ENCODE results near the gene NAV3. TPM values are rescaled to one million over a fixed set of nuclear protein-coding genes. Genes with fewer than 3 reads are reported as not detected.

Gene NAV3, protein sequence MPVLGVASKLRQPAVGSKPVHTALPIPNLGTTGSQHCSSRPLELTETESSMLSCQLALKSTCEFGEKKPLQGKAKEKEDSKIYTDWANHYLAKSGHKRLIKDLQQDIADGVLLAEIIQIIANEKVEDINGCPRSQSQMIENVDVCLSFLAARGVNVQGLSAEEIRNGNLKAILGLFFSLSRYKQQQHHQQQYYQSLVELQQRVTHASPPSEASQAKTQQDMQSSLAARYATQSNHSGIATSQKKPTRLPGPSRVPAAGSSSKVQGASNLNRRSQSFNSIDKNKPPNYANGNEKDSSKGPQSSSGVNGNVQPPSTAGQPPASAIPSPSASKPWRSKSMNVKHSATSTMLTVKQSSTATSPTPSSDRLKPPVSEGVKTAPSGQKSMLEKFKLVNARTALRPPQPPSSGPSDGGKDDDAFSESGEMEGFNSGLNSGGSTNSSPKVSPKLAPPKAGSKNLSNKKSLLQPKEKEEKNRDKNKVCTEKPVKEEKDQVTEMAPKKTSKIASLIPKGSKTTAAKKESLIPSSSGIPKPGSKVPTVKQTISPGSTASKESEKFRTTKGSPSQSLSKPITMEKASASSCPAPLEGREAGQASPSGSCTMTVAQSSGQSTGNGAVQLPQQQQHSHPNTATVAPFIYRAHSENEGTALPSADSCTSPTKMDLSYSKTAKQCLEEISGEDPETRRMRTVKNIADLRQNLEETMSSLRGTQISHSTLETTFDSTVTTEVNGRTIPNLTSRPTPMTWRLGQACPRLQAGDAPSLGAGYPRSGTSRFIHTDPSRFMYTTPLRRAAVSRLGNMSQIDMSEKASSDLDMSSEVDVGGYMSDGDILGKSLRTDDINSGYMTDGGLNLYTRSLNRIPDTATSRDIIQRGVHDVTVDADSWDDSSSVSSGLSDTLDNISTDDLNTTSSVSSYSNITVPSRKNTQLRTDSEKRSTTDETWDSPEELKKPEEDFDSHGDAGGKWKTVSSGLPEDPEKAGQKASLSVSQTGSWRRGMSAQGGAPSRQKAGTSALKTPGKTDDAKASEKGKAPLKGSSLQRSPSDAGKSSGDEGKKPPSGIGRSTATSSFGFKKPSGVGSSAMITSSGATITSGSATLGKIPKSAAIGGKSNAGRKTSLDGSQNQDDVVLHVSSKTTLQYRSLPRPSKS (N-terminal part only)
- 4.2 TPM for polyA plus RNA-seq (2013, experiment 1 of 2)
- polyA plus RNA-seq (2013, experiment 2 of 2): 3.4 TPM

DNA sequence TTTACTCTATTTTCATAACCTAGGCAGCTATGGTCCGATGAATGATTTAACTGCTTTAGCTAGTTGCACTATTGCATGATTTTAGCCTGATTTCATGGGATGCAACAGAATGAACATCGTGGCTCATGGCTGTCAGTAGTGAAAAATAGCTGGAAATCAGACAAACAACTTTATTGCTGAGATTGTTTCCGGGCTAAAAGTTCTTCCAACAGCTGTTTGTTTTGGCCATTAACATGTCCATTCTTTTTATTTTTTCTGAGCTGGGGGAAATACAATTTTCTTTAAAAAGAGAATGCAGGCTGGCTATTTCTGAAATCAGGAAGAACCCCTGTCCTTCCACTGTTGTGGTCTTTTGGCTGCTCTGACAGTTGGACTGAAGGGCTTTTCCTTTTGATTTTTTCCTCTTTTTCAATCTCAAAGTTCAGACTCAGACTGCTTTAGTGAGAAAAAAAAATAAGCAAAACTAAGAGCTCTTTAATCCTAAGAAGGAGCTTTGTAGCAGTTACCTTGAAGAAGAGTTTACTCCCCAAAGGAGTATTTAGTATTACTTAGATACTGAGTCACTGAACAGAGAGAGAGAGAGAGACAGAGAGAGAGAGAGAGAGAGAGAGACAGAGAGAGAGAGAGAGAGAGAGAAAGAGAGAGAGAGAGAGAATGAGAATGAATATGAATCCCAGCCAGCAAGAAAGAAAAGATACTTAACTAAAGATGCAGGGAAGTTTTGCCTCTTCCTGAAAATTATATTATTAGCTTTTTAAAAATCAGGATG is at the start of gene NAV3:
Gene NAV3 (plus strand): TSS at position 312 of the 769 bp plus-strand sequence. CDS start 568 bp downstream, outside the sequence.
- Histone ChIP-seq H4K8ac (ENCODE audit: low read depth, low read length) (no peak within 1 kb of the TSS), H3K79me1 (ENCODE audit: low read depth, low read length) (no peaks in the 10 kb centered on the region), H3K14ac (ENCODE audit: low read length) (no peak within 1 kb of the TSS), H2AFZ (ENCODE audit: low read length) (peak within 1 kb of the TSS; percentile 55), H3K4ac (ENCODE audit: low read length) (no peak within 1 kb of the TSS), H2BK15ac (ENCODE audit: low read length) (no peak within 1 kb of the TSS), H2BK120ac (ENCODE audit: low read depth, low read length) (no peak within 1 kb of the TSS), H2BK12ac (ENCODE audit: low read length) (no peak within 1 kb of the TSS), H3K27ac (replicated peaks; ENCODE audit: low read length) (no peak within 1 kb of the TSS), H3K4me1 (ENCODE audit: control insufficient read depth in 2 of 2, insufficient read depth in 1 of 2, low read depth in 1 of 2, low read length in 2 of 2) (no peaks in the 10 kb centered on the region), H3K4me3 (ENCODE audit: low read length in 2 of 2) (no peak within 1 kb of the TSS), H3K4me2 (ENCODE audit: insufficient read depth, low read length, poor library complexity, severe bottlenecking) (no peak within 1 kb of the TSS), H2BK5ac (ENCODE audit: low read length) (no peak within 1 kb of the TSS), H3K9me3 (replicated peaks in 1 of 2; ENCODE audit: control insufficient read depth in 2 of 2, insufficient read depth in 1 of 2, low read depth in 1 of 2, low read length in 2 of 2) (no peaks in the 10 kb centered on the region), H3K36me3 (replicated peaks in 1 of 2; ENCODE audit: control insufficient read depth in 2 of 2, insufficient read depth in 2 of 2, low read length in 2 of 2) (no peaks in the 10 kb centered on the region), H3K27me3 (ENCODE audit: control insufficient read depth in 3 of 3, insufficient read depth in 3 of 3, low read depth in 1 of 3, low read length in 3 of 3) (no peaks in the 10 kb centered on the region), H2AK5ac (ENCODE audit: low read depth, low read length) (no peak within 1 kb of the TSS), H3K9ac (ENCODE audit: low read depth, low read length, poor library complexity) (no peak within 1 kb of the TSS), H4K91ac (ENCODE audit: low read depth, low read length, poor library complexity) (no peak within 1 kb of the TSS), H3K23ac (ENCODE audit: low read depth, low read length, poor library complexity) (no peak within 1 kb of the TSS), H3K18ac (ENCODE audit: low read length) (no peak within 1 kb of the TSS)
- WGBS, 2 donors (ENCODE audit: extremely low coverage in 2 of 2, insufficient read length in 2 of 2, insufficient replicate concordance in 1 of 2): no CpG with 5 or more reads among the region's 3 CpGs
- no peak for DNase-seq (ENCODE audit: low spot score)

DNA sequence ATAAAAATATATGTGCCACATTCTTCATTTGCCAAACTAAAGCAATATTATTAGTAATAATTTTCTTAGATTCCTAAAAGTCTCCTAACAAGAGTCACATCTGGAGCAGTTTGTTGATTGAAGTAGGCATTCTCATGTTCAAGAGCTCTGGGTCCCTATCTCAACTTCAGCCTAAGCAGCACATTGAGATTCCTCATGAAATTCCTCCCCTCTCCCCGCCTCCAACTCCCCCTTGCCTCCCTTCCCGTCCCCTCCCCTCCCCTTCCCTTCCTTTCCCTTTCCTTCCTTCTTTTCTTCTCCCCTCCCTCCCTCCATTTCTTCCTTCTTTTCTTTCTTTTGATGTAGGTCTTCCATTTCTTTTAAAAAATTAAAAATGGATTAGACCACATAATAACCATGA is 48.7 kb upstream of the NAV3 start:
- Histone ChIP-seq H2AFZ (ENCODE audit: low read length) (no peak overlapping the region), H2BK120ac (ENCODE audit: low read depth, low read length) (no peak overlapping the region), H2BK12ac (ENCODE audit: low read length) (no peak overlapping the region), H3K36me3 (replicated peaks in 1 of 2; ENCODE audit: control insufficient read depth in 2 of 2, insufficient read depth in 2 of 2, low read length in 2 of 2) (no peaks in the 10 kb centered on the region), H3K4me2 (ENCODE audit: insufficient read depth, low read length, poor library complexity, severe bottlenecking) (no peak overlapping the region), H2BK15ac (ENCODE audit: low read length) (no peak overlapping the region), H3K9me3 (replicated peaks in 1 of 2; ENCODE audit: control insufficient read depth in 2 of 2, insufficient read depth in 1 of 2, low read depth in 1 of 2, low read length in 2 of 2) (no peaks in the 10 kb centered on the region), H3K4me3 (ENCODE audit: low read length in 2 of 2) (no peak overlapping the region), H3K4ac (ENCODE audit: low read length) (no peak overlapping the region), H3K27me3 (ENCODE audit: control insufficient read depth in 3 of 3, insufficient read depth in 3 of 3, low read depth in 1 of 3, low read length in 3 of 3) (no peaks in the 10 kb centered on the region), H4K91ac (ENCODE audit: low read depth, low read length, poor library complexity) (no peak overlapping the region), H4K8ac (ENCODE audit: low read depth, low read length) (no peak overlapping the region), H3K9ac (ENCODE audit: low read depth, low read length, poor library complexity) (no peak overlapping the region), H3K18ac (ENCODE audit: low read length) (no peak overlapping the region), H3K14ac (ENCODE audit: low read length) (no peak overlapping the region), H3K79me1 (ENCODE audit: low read depth, low read length) (no peaks in the 10 kb centered on the region), H3K27ac (replicated peaks; ENCODE audit: low read length) (no peak overlapping the region), H2BK5ac (ENCODE audit: low read length) (no peak overlapping the region), H3K23ac (ENCODE audit: low read depth, low read length, poor library complexity) (no peak overlapping the region), H2AK5ac (ENCODE audit: low read depth, low read length) (no peak overlapping the region), H3K4me1 (ENCODE audit: control insufficient read depth in 2 of 2, insufficient read depth in 1 of 2, low read depth in 1 of 2, low read length in 2 of 2) (no peaks in the 10 kb centered on the region)
- DNase-seq (ENCODE audit: low spot score): no peak
- no CpG with 5 or more reads among the region's 2 CpGs for WGBS, 2 donors (ENCODE audit: extremely low coverage in 2 of 2, insufficient read length in 2 of 2, insufficient replicate concordance in 1 of 2)

DNA sequence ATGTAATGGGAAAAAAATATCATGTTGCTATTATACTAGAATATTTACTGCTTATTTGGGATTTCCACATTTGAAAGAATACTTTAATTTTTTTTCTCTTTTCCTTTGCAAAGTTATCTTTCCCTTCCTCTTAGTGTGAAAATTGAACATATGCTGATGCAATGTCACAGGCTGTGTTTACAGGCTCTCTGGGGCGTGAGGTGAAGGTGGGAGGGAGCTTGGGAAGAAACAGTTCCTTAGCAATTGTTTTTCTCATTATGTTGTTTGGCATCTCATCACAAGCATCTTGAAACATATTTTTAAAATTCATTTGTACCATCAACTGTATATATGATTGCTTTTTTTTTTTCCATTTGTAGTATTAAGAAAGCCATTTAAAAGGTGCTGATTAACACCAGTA is 47.9 kb upstream of the NAV3 start:
- no peak overlapping the region for H3K27ac ChIP-seq (replicated peaks; ENCODE audit: low read length)

More for the DNA sequence above, 47.9 kb upstream of the NAV3 start:
- Histone ChIP-seq H3K9ac (ENCODE audit: low read depth, low read length, poor library complexity) (no peak overlapping the region), H3K4me3 (ENCODE audit: low read length in 2 of 2) (no peak overlapping the region), H4K8ac (ENCODE audit: low read depth, low read length) (no peak overlapping the region), H2AK5ac (ENCODE audit: low read depth, low read length) (no peak overlapping the region), H3K9me3 (replicated peaks in 1 of 2; ENCODE audit: control insufficient read depth in 2 of 2, insufficient read depth in 1 of 2, low read depth in 1 of 2, low read length in 2 of 2) (peaks cover 0 to 3% of the 10 kb centered on the region in 2 donors), H3K18ac (ENCODE audit: low read length) (no peak overlapping the region), H3K4ac (ENCODE audit: low read length) (no peak overlapping the region), H2BK12ac (ENCODE audit: low read length) (no peak overlapping the region), H3K36me3 (replicated peaks in 1 of 2; ENCODE audit: control insufficient read depth in 2 of 2, insufficient read depth in 2 of 2, low read length in 2 of 2) (no peaks in the 10 kb centered on the region), H4K91ac (ENCODE audit: low read depth, low read length, poor library complexity) (no peak overlapping the region), H3K14ac (ENCODE audit: low read length) (no peak overlapping the region), H3K23ac (ENCODE audit: low read depth, low read length, poor library complexity) (no peak overlapping the region), H3K4me1 (ENCODE audit: control insufficient read depth in 2 of 2, insufficient read depth in 1 of 2, low read depth in 1 of 2, low read length in 2 of 2) (no peaks in the 10 kb centered on the region), H2BK120ac (ENCODE audit: low read depth, low read length) (no peak overlapping the region), H2AFZ (ENCODE audit: low read length) (no peak overlapping the region), H3K4me2 (ENCODE audit: insufficient read depth, low read length, poor library complexity, severe bottlenecking) (no peak overlapping the region), H2BK5ac (ENCODE audit: low read length) (no peak overlapping the region), H3K79me1 (ENCODE audit: low read depth, low read length) (no peaks in the 10 kb centered on the region), H3K27me3 (ENCODE audit: control insufficient read depth in 3 of 3, insufficient read depth in 3 of 3, low read depth in 1 of 3, low read length in 3 of 3) (no peaks in the 10 kb centered on the region), H2BK15ac (ENCODE audit: low read length) (no peak overlapping the region)
- no CpG with 5 or more reads among the region's 1 CpG for WGBS, 2 donors (ENCODE audit: extremely low coverage in 2 of 2, insufficient read length in 2 of 2, insufficient replicate concordance in 1 of 2)
- DNase-seq (ENCODE audit: low spot score): no peak

All from neuronal stem cell (in vitro differentiated cells).